ENCODE data around the gene OR2A2.

OR2A2 gene

DNA sequence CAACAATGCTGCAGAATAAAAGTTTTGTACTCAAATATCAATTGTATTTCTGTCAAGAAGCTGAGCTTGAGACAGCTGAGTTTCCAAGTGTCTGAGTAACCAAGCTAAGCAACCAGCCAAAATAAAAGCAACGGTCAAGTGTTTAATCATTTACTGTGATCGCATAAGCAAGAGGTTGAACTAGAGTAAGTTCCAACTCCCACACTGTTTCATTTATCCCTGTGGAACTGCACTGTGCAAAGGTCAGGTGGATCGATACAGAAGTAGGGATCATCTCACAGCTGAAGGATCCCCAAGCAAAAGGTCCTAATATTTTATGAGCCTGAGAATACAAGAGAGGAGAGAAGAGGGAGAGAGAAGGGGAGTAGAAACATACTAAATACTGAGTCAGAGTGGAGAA lies 35.0 kb downstream of the OR2A2 start:
- no peak for DNase-seq

DNA sequence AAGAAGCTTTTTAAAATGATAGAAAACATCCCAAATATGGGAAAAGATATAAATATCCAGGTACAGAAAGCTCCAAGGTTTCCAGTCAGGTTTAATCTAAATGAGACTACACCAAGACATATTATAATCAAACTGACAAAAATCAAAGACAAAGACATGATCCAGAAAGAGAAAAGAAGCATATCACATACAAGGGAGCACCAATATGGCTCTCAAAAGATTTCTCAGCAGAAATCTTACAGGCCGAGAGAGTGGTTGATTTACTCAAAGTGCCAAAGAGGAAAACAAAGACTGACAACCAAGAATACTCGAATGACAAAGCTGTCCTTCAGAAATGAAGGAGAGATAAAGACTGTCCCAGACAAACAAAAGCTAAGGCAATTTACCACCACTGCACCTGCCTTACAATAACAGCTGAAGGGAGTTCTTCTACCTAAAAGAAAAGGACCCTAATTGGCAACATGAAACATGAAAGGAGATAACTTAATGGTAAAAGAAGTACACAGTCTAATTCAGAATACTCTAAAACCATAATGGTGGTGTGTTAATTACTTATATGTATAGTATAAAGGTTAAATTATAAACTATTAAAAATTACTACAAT lies 38.9 kb downstream of the OR2A2 start:
- DNase-seq, result no peak

DNA sequence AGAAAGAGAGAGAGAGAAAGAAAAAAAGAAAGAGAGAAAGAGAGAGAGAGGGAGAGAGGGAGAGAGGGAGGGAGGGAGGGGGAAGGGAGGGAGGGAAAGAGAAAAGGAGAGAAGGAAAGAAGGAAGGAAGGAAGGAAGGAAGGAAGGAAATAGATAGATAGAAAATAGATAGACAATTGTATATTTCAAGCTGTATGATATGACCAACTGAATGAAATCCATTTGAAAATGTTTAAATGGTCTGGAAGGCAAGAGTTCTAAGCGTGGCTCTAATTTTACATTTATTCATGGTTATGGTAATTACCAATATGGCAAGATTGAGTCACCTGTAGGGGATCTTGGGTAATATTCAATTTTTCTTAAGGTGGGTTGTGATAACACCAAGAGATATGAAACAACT lies 49.5 kb downstream of the OR2A2 start:
- no peak for DNase-seq

Data from left hindlimb (tissue), 1 donor.